PFSK-1 (cell line): ENCODE measurements around the gene FAM170B.

ENCODE experiments used
- POLR2AphosphoS5 ChIP-seq: IDR thresholded peaks from 2 replicates; pipeline ENCODE4 v1.6.1; 2012; ENCODE audit warnings: low read depth, mild to moderate bottlenecking, control low read depth, low read length, moderate library complexity
- SIN3A ChIP-seq: IDR thresholded peaks from 2 replicates; pipeline ENCODE4 v1.6.1; 2012; ENCODE audit warnings: mild to moderate bottlenecking, low read length, moderate library complexity, borderline replicate concordance; ENCODE audit not compliant: insufficient read depth
- TAF1 ChIP-seq: IDR thresholded peaks from 2 replicates; pipeline ENCODE4 v1.6.1; 2012; ENCODE audit warnings: low read length, control low read depth, borderline replicate concordance; ENCODE audit not compliant: insufficient read depth
- TF ChIP-seq, protein P1 (sequence below), 2 experiments: IDR thresholded peaks; 2 replicates each; pipeline versions ENCODE4 v1.6.1 to v1.8.0; 2011 to 2012; ENCODE audit warnings: low read depth in 2 of 2, low read length in 2 of 2, control low read depth in 1 of 2, inconsistent platforms in 1 of 2, mild to moderate bottlenecking in 1 of 2, moderate library complexity in 1 of 2; ENCODE audit not compliant: insufficient read depth in 1 of 2

DNA sequence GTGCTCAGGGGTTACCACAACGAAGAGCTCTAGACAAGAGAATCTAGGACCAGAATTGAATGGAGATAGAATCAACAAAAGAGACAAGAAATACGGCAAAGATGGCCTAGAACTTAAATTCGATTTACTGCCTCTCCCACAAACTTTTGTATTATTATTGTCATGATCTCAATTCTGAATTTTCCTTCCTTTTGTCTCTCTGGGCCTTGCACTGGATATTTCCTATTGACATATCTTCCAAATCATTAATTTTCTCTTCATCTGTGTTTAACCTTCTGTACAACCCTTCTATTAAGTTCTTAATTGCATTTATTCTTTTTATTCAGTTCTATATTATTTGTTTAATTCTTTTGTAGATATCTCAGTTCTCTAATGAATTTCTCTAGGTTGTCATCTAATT is 46.9 kb downstream of the FAM170B start:
- TF ChIP-seq TAF1, result no peak
- TF ChIP-seq SIN3A, result no peak
- TF ChIP-seq, protein P1, sequence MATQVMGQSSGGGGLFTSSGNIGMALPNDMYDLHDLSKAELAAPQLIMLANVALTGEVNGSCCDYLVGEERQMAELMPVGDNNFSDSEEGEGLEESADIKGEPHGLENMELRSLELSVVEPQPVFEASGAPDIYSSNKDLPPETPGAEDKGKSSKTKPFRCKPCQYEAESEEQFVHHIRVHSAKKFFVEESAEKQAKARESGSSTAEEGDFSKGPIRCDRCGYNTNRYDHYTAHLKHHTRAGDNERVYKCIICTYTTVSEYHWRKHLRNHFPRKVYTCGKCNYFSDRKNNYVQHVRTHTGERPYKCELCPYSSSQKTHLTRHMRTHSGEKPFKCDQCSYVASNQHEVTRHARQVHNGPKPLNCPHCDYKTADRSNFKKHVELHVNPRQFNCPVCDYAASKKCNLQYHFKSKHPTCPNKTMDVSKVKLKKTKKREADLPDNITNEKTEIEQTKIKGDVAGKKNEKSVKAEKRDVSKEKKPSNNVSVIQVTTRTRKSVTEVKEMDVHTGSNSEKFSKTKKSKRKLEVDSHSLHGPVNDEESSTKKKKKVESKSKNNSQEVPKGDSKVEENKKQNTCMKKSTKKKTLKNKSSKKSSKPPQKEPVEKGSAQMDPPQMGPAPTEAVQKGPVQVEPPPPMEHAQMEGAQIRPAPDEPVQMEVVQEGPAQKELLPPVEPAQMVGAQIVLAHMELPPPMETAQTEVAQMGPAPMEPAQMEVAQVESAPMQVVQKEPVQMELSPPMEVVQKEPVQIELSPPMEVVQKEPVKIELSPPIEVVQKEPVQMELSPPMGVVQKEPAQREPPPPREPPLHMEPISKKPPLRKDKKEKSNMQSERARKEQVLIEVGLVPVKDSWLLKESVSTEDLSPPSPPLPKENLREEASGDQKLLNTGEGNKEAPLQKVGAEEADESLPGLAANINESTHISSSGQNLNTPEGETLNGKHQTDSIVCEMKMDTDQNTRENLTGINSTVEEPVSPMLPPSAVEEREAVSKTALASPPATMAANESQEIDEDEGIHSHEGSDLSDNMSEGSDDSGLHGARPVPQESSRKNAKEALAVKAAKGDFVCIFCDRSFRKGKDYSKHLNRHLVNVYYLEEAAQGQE (IDR thresholded peaks at IDR 0.05; ENCODE audit: insufficient read depth in 1 of 2, low read depth in 2 of 2, low read length in 2 of 2), result no peak
- TF ChIP-seq POLR2AphosphoS5, result no peak
